ENCODE data around the gene SLC10A3. TPM values are rescaled to one million over a fixed set of nuclear protein-coding genes. Genes with fewer than 3 reads are reported as not detected.

Gene SLC10A3
- total RNA-seq, 2 experiments from 2014 or later = 13.2 to 14.1 TPM

GRCh38 chrX:154448484-154448883, 41.9 kb downstream of the SLC10A3 start:
- Mint-ChIP-seq H3K4me1 (ENCODE audit: low read depth) (peaks cover 9% of the 10 kb centered on the region), H3K9me3 (no peaks in the 10 kb centered on the region), H3K36me3 (ENCODE audit: low read depth) (peaks cover 6% of the 10 kb centered on the region), H3K27ac (no peak overlapping the region), H3K4me3 (no peak overlapping the region), H3K27me3 (no peaks in the 10 kb centered on the region)
- ATAC-seq (no peak), DNase-seq (no peak)
- POLR2A ChIA-PET = no interaction called here
- CTCF ChIA-PET = no interaction called here
- intact Hi-C loops (cut with micrococcal nuclease) = no loop called here
- TF ChIP-seq, protein P1, sequence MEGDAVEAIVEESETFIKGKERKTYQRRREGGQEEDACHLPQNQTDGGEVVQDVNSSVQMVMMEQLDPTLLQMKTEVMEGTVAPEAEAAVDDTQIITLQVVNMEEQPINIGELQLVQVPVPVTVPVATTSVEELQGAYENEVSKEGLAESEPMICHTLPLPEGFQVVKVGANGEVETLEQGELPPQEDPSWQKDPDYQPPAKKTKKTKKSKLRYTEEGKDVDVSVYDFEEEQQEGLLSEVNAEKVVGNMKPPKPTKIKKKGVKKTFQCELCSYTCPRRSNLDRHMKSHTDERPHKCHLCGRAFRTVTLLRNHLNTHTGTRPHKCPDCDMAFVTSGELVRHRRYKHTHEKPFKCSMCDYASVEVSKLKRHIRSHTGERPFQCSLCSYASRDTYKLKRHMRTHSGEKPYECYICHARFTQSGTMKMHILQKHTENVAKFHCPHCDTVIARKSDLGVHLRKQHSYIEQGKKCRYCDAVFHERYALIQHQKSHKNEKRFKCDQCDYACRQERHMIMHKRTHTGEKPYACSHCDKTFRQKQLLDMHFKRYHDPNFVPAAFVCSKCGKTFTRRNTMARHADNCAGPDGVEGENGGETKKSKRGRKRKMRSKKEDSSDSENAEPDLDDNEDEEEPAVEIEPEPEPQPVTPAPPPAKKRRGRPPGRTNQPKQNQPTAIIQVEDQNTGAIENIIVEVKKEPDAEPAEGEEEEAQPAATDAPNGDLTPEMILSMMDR (IDR thresholded peaks at IDR 0.05) = no peak

GRCh38 chrX:154446430-154446829, 44.0 kb downstream of the SLC10A3 start:
- no peaks in the 10 kb centered on the region for H3K27me3 Mint-ChIP-seq
- ChIA-PET POLR2A (interaction anchor here (1.8 to 1.9 kb wide), 2 partner anchors 45 to 47 kb away, joined by 4 to 6 read pairs; no protein-coding TSS in a partner anchor), CTCF (no interaction called here)
- no peak overlapping the region for H3K4me3 Mint-ChIP-seq
- intact Hi-C loops (cut with micrococcal nuclease) = no loop called here
- DNase-seq = no peak
- no peak overlapping the region for H3K27ac Mint-ChIP-seq
- H3K36me3 Mint-ChIP-seq (ENCODE audit: low read depth) = peaks cover 6% of the 10 kb centered on the region
- TF ChIP-seq, protein P1 (IDR thresholded peaks at IDR 0.05) = no peak
- peaks cover 20% of the 10 kb centered on the region for H3K4me1 Mint-ChIP-seq (ENCODE audit: low read depth)
- ATAC-seq = no peak
- H3K9me3 Mint-ChIP-seq = no peaks in the 10 kb centered on the region

GRCh38 chrX:154445776-154446175, 44.7 kb downstream of the SLC10A3 start:
- Mint-ChIP-seq H3K27ac (no peak overlapping the region), H3K36me3 (ENCODE audit: low read depth) (peaks cover 6% of the 10 kb centered on the region), H3K9me3 (no peaks in the 10 kb centered on the region), H3K4me3 (no peak overlapping the region), H3K4me1 (ENCODE audit: low read depth) (peaks cover 23% of the 10 kb centered on the region), H3K27me3 (no peaks in the 10 kb centered on the region)
- intact Hi-C loops (cut with micrococcal nuclease) = no loop called here
- ChIA-PET CTCF (no interaction called here), POLR2A (interaction anchor here (1.1 to 1.9 kb wide), 4 partner anchors 32 to 67 kb away, joined by 4 to 6 read pairs (median 4); partner anchors contain the start of gene EMD)
- DNase-seq (no peak), ATAC-seq (no peak)
- TF ChIP-seq, protein P1 (IDR thresholded peaks at IDR 0.05) = no peak

DNA sequence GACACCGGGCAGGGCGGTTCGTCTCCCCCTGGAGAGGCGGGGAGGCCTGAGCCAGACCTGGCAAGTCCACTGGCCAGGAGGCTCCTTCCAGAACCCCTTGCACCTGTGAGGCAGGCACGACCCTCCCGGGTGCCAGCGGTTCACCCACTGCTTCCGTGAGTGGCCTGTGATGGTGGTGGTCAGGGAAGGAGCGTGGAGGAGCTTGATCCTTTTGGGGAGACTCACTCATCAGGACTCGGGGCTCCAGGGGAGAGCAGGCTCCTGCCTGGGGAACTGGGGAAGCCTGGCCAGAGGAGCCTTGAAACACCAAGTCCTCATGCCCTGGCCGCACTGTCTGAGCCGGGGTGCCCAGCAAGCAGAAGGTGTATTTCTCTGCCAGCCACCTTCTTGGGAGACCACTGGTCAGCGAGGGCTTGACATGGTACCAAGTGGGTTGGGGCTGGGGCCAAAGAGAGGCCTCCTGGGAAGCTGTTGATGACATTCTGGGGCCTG, 45.6 kb downstream of the SLC10A3 start:
- intact Hi-C loops (cut with micrococcal nuclease) = no loop called here
- POLR2A ChIA-PET = interaction anchor here (0.6 to 1.9 kb wide), 4 partner anchors 16 to 66 kb away, joined by 3 to 6 read pairs (median 4); partner anchors contain the start of gene EMD
- ATAC-seq (no peak), DNase-seq (no peak)
- Mint-ChIP-seq H3K4me3 (peak overlapping the region; percentile 55), H3K27me3 (no peaks in the 10 kb centered on the region), H3K36me3 (ENCODE audit: low read depth) (peaks cover 8% of the 10 kb centered on the region), H3K4me1 (ENCODE audit: low read depth) (peaks cover 28% of the 10 kb centered on the region), H3K9me3 (no peaks in the 10 kb centered on the region), H3K27ac (no peak overlapping the region)
- TF ChIP-seq, protein P1 (IDR thresholded peaks at IDR 0.05) = no peak
- CTCF ChIA-PET = no interaction called here

DNA sequence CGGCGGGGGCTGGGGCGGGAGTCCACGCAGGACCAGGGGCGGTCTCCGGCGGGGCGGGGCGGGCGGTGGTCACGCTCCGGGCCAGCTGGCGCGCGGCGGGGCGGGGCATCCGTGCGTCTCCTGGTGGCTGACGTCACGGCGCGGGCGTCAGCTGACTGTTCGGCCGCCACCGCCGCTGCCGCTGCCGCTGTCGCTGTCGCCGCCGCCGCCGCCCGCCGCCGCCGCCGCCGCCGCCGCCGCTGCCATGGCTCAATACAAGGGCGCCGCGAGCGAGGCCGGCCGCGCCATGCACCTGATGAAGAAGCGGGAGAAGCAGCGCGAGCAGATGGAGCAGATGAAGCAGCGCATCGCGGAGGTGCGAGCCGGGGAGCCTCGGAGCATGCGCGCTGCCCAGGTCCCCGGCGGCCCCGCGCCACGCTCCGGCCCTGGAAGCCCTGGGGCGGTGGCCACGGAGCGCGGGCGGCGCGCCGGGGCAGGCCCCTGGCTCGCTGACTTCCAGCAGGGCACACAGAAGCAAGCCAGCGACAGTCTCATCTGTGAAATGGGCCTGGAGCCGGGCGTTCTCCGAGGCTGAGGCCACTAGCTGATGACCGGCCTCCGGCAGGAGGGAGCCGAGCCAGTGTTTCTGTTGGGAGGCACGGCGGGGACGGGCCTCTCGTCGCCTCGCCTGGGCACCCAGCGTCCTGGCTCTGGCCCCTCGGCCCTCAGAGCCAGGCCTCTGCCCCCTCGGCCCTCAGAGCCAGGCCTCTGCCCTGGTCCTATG, 46.3 kb downstream of the SLC10A3 start, which contains the start of gene FAM50A:
TSS of gene FAM50A (plus strand) at position 150 of the 763 bp plus-strand sequence. CDS start at position 245, 95 bp downstream.
- peak within 1 kb of the TSS; percentile 69 for H3K4me3 Mint-ChIP-seq
- H3K36me3 Mint-ChIP-seq (ENCODE audit: low read depth) = peaks cover 7% of the 10 kb centered on the region
- DNase-seq (peak; percentile 77), ATAC-seq (peak; percentile 85)
- H3K27me3 Mint-ChIP-seq = no peaks in the 10 kb centered on the region
- intact Hi-C loops (cut with micrococcal nuclease) = no loop called here
- no peaks in the 10 kb centered on the region for H3K9me3 Mint-ChIP-seq
- H3K27ac Mint-ChIP-seq = peak within 1 kb of the TSS; percentile 67
- TF ChIP-seq, protein P1 (IDR thresholded peaks at IDR 0.05) = no peak
- ChIA-PET CTCF (interaction anchor here (1.0 kb wide), 1 partner anchor 83 kb away, joined by 3 read pairs; no protein-coding TSS in a partner anchor), POLR2A (interaction anchor here (1.5 kb wide), 1 partner anchor 34 kb away, joined by 4 read pairs; no protein-coding TSS in a partner anchor)
- peaks cover 28% of the 10 kb centered on the region for H3K4me1 Mint-ChIP-seq (ENCODE audit: low read depth)

Measured in activated CD8-positive, alpha-beta T cell treated with anti-CD3 and anti-CD28 coated beads for 36 hours (primary cell).